Keratinocyte (primary cell): ENCODE results near the gene ABCA7. TPM values are rescaled to one million over a fixed set of nuclear protein-coding genes. Genes with fewer than 3 reads are reported as not detected.

Experiments used
- DNase-seq: peaks from one replicate; pipeline ENCODE4 v3.0.0-alpha.2; 2011; ENCODE audit warnings: low read depth, missing footprints, low spot score
- FAIRE-seq: peaks from 2 replicates; lab custom pipeline; 2011; peaks lifted over from hg19 to GRCh38; lab: Jason Lieb, UNC
- H2AFZ ChIP-seq: 2 replicates; pipeline ENCODE4 v1.6.0; 2012; ENCODE audit warnings: low read length, control low read depth, inconsistent platforms; ENCODE audit not compliant: control insufficient read depth
- H3K27ac ChIP-seq: 2 replicates; pipeline ENCODE4 v1.5.1; 2011; ENCODE audit warnings: low read length; ENCODE audit not compliant: control insufficient read depth, insufficient read depth
- H3K27me3 ChIP-seq: 3 replicates; pipeline ENCODE4 v1.6.0; 2011; ENCODE audit warnings: low read length; ENCODE audit not compliant: control insufficient read depth, insufficient read depth; ENCODE audit errors: extremely low read depth
- H3K36me3 ChIP-seq, 2 experiments: 2 replicates in 1 of 2; 3 replicates in 1 of 2; pipeline ENCODE4 v1.5.1; 2011; ENCODE audit warnings: low read length in 2 of 2, mild to moderate bottlenecking in 1 of 2; ENCODE audit not compliant: control insufficient read depth in 2 of 2, insufficient read depth in 2 of 2; ENCODE audit errors: extremely low read depth in 1 of 2
- H3K4me1 ChIP-seq: 3 replicates; pipeline ENCODE4 v1.5.1; 2011; ENCODE audit warnings: low read length; ENCODE audit not compliant: control insufficient read depth, insufficient read depth; ENCODE audit errors: extremely low read depth
- H3K4me2 ChIP-seq: 3 replicates; pipeline ENCODE4 v1.6.0; 2011; ENCODE audit warnings: low read depth, low read length; ENCODE audit not compliant: control insufficient read depth, insufficient read depth; ENCODE audit errors: extremely low read depth
- H3K4me3 ChIP-seq, 3 experiments: fragments of 200-600 bp in 1 of 3; sonication (generic) in 1 of 3; 2 replicates in 2 of 3; 3 replicates in 1 of 3; pipeline ENCODE4 v1.5.1; 2011 to 2016; ENCODE audit warnings: low read length in 3 of 3, mild to moderate bottlenecking in 3 of 3, control low read depth in 2 of 3, inconsistent platforms in 1 of 3, low read depth in 1 of 3, mixed read lengths in 1 of 3, mixed run types in 1 of 3, moderate library complexity in 1 of 3; ENCODE audit not compliant: control insufficient read depth in 2 of 3, insufficient read depth in 2 of 3; ENCODE audit errors: extremely low read depth in 1 of 3
- H3K79me2 ChIP-seq: 2 replicates; pipeline ENCODE4 v1.6.0; 2012; ENCODE audit warnings: low read length; ENCODE audit not compliant: control insufficient read depth, insufficient read depth
- H3K9ac ChIP-seq: 3 replicates; pipeline ENCODE4 v1.6.0; 2011; ENCODE audit warnings: low read length; ENCODE audit not compliant: control insufficient read depth, insufficient read depth; ENCODE audit errors: extremely low read depth
- H3K9me1 ChIP-seq: 3 replicates; pipeline ENCODE4 v1.6.0; 2011; ENCODE audit warnings: low read length; ENCODE audit not compliant: control insufficient read depth, insufficient read depth; ENCODE audit errors: extremely low read depth
- H3K9me3 ChIP-seq: 2 replicates; pipeline ENCODE4 v1.5.1; 2012; ENCODE audit warnings: low read depth, low read length; ENCODE audit not compliant: control insufficient read depth
- H4K20me1 ChIP-seq: 3 replicates; pipeline ENCODE4 v1.6.0; 2011; ENCODE audit warnings: low read length; ENCODE audit not compliant: control insufficient read depth, insufficient read depth; ENCODE audit errors: extremely low read depth
- CTCF ChIP-seq, 3 experiments: IDR thresholded peaks in 1 of 3; conservative IDR thresholded peaks in 1 of 3; optimal IDR thresholded peaks in 1 of 3; 2 replicates in 2 of 3; 3 replicates in 1 of 3; pipeline versions ENCODE3 to v1.5.1; 2011; ENCODE audit warnings: low read length in 3 of 3, mild to moderate bottlenecking in 3 of 3, moderate library complexity in 2 of 3, control low read depth in 1 of 3, inconsistent platforms in 1 of 3; ENCODE audit not compliant: insufficient read depth in 2 of 3; ENCODE audit errors: extremely low read depth in 1 of 3
- EZH2 ChIP-seq: IDR thresholded peaks from one replicate; pipeline ENCODE4 v1.6.1; 2012; ENCODE audit warnings: inconsistent platforms, mild to moderate bottlenecking, low read length, moderate library complexity
- dilution Hi-C: fragments of 300-500 bp; cut with MboI; formaldehyde crosslinking; loops from one replicate; pipeline ENCODE4 v1.7.0; 2020; ENCODE audit warnings: low sequenced_read_pairs; ENCODE audit not compliant: extremely low pct_ligation_motif_present
- polyA plus RNA-seq, 5 experiments: library from polyadenylated mRNA; depleted of rRNA in 3 of 5; stranded (reverse) in 3 of 5; stranded (forward) in 1 of 5; unstranded in 1 of 5; fragments of >200 nt; gene quantifications; 1 replicate in 1 of 5; 2 replicates in 3 of 5; 3 replicates in 1 of 5; pipeline versions ENCODE4 v1.2.1 to v1.2.3, GENCODE V29; 2011 to 2012; ENCODE audit warnings: missing spikeins in 2 of 5, low read depth in 1 of 5, low replicate concordance in 1 of 5

The ABCA7 gene
- polyA plus RNA-seq, 1 donor (not counting 4 experiments of a cell fraction or from before 2014, with no cell fraction given): 7.4 TPM

DNA sequence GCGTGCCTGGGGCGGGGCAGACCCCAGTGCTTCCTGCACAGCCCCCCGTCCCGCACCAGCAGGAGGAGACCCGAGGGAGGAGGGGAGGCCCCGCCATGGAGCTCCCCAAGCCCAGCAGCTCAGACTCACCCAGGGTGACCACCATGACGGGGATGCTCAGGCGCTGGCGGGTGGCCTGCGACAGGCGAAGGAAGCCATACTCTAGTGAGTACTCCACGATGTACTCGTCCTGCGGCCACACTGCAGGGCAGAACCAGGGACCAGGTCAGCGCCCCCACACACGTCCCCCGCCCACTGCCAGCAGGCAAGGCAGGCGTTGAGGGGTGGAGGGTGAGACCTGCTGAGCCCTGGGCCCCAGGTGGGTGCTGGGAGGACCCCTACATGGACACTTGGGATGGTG, 27.6 kb upstream of the ABCA7 start:
- FAIRE-seq (no peak), DNase-seq (no peak)
- H3K9me3 ChIP-seq: no peaks in the 10 kb centered on the region
- no peak overlapping the region for H3K4me3 ChIP-seq
- TF ChIP-seq EZH2 (no peak), CTCF (optimal IDR thresholded peaks at IDR 0.05 in 1 of 3, IDR thresholded peaks at IDR 0.05 in 1 of 3, conservative IDR thresholded peaks at IDR 0.05 in 1 of 3; ENCODE audit: extremely low read depth in 1 of 3, insufficient read depth in 2 of 3, low read length in 3 of 3) (no peak)
- H3K9me1 ChIP-seq: peaks cover 4% of the 10 kb centered on the region
- H3K4me1 ChIP-seq: peaks cover 18% of the 10 kb centered on the region
- H4K20me1 ChIP-seq: peaks cover 18% of the 10 kb centered on the region
- no peaks in the 10 kb centered on the region for H3K27me3 ChIP-seq
- peaks cover 46% of the 10 kb centered on the region for H3K79me2 ChIP-seq
- H2AFZ ChIP-seq: no peak overlapping the region
- H3K27ac ChIP-seq: no peak overlapping the region
- dilution Hi-C loops: no loop called here
- H3K36me3 ChIP-seq: peaks cover 9 to 17% of the 10 kb centered on the region in 2 experiments
- no peak overlapping the region for H3K9ac ChIP-seq
- no peak overlapping the region for H3K4me2 ChIP-seq

- H4K20me1 ChIP-seq: peaks cover 26% of the 10 kb centered on the region
- H3K27ac ChIP-seq: no peak overlapping the region
- no peaks in the 10 kb centered on the region for H3K9me3 ChIP-seq
- H3K36me3 ChIP-seq: peaks cover 9 to 17% of the 10 kb centered on the region in 2 experiments
- peaks cover 4% of the 10 kb centered on the region for H3K9me1 ChIP-seq
- H3K27me3 ChIP-seq: no peaks in the 10 kb centered on the region
- H3K79me2 ChIP-seq: peaks cover 54% of the 10 kb centered on the region
- DNase-seq: no peak
- no peak overlapping the region for H3K9ac ChIP-seq
- no peak overlapping the region for H3K4me3 ChIP-seq
- H3K4me1 ChIP-seq: peaks cover 27% of the 10 kb centered on the region
- H2AFZ ChIP-seq: no peak overlapping the region
- FAIRE-seq: no peak
- no peak overlapping the region for H3K4me2 ChIP-seq
- dilution Hi-C loops: no loop called here
- no peak for TF ChIP-seq EZH2
- no peak for TF ChIP-seq CTCF (optimal IDR thresholded peaks at IDR 0.05 in 1 of 3, IDR thresholded peaks at IDR 0.05 in 1 of 3, conservative IDR thresholded peaks at IDR 0.05 in 1 of 3; ENCODE audit: extremely low read depth in 1 of 3, insufficient read depth in 2 of 3, low read length in 3 of 3)
Observed at GRCh38 chr19:1013218-1013617, 26.7 kb upstream of the ABCA7 start.
